IPS-18c (cell line): ENCODE data around the gene MON1B.
"Not testable (repeated sequence)": the region's sequence is repeated elsewhere in the genome, so short reads cannot be mapped to it uniquely, and the experiment has no call there.

Experiments used
- H3K4me3 ChIP-seq: 2 replicates; pipeline ENCODE4 v1.7.0; 2013; ENCODE audit warnings: low read depth, mild to moderate bottlenecking, low read length, moderate library complexity; ENCODE audit not compliant: insufficient read depth
- H3K9me3 ChIP-seq: one replicate; pipeline ENCODE4 v1.6.1; 2013; ENCODE audit warnings: mild to moderate bottlenecking, low read length, moderate library complexity; ENCODE audit not compliant: control insufficient read depth, insufficient read depth

The MON1B gene

GRCh38 chr16:77223184-77223583 is 32.2 kb downstream of the MON1B start:
- Histone ChIP-seq H3K9me3 (no peaks in the 10 kb centered on the region), H3K4me3 (no peak overlapping the region)

GRCh38 chr16:77225182-77225581 is 34.2 kb downstream of the MON1B start:
- H3K4me3 ChIP-seq, result no peak overlapping the region
- no peaks in the 10 kb centered on the region for H3K9me3 ChIP-seq

GRCh38 chr16:77227745-77228144 is 36.8 kb downstream of the MON1B start:
- H3K4me3 ChIP-seq, result no peak overlapping the region
- H3K9me3 ChIP-seq, result no peaks in the 10 kb centered on the region

- Histone ChIP-seq H3K9me3 (no peaks in the 10 kb centered on the region), H3K4me3 (no peak overlapping the region)
Observed at GRCh38 chr16:77231047-77231446, 40.1 kb downstream of the MON1B start.

GRCh38 chr16:77233799-77234519 is 43.0 kb downstream of the MON1B start:
- Histone ChIP-seq H3K9me3 (no peaks in the 10 kb centered on the region), H3K4me3 (no peak overlapping the region)

- Histone ChIP-seq H3K4me3 (no peak overlapping the region), H3K9me3 (no peaks in the 10 kb centered on the region)
Observed at GRCh38 chr16:77234611-77235010, 43.6 kb downstream of the MON1B start.

GRCh38 chr16:77236063-77236511 is 45.1 kb downstream of the MON1B start:
- peak overlapping the region; percentile 17; the same call in 1 of the 2 replicates for H3K4me3 ChIP-seq

GRCh38 chr16:77238593-77238992 is 47.6 kb downstream of the MON1B start:
- H3K4me3 ChIP-seq, result no peak overlapping the region
- H3K9me3 ChIP-seq, result no peaks in the 10 kb centered on the region

More at GRCh38 chr16:77236063-77236511, 45.1 kb downstream of the MON1B start:
- no peaks in the 10 kb centered on the region for H3K9me3 ChIP-seq

- H3K4me3 ChIP-seq, H3K9me3 ChIP-seq: not testable (repeated sequence)
Observed at GRCh38 chr16:77242471-77242870, 51.5 kb downstream of the MON1B start.

- Histone ChIP-seq H3K9me3 (no peaks in the 10 kb centered on the region), H3K4me3 (no peak overlapping the region)
Observed at GRCh38 chr16:77246150-77246549, 55.2 kb downstream of the MON1B start.

- no peaks in the 10 kb centered on the region for H3K9me3 ChIP-seq
- no peak overlapping the region for H3K4me3 ChIP-seq
Observed at GRCh38 chr16:77250400-77250799, 59.4 kb downstream of the MON1B start.
